ENCODE data around the gene MAPK8IP3. TPM values are rescaled to one million over a fixed set of nuclear protein-coding genes. Genes with fewer than 3 reads are reported as not detected.

MAPK8IP3 gene
- total RNA-seq, 3 donors from 2014 or later, result 41.1 to 82.6 (median 71.6) TPM

GRCh38 chr16:1662543-1662942, 43.5 kb upstream of the MAPK8IP3 start:
- no peaks in the 10 kb centered on the region for H3K9me3 ChIP-seq
- DNase-seq (ENCODE audit: low spot score in 2 of 2), result no peak
- peaks cover 10% of the 10 kb centered on the region for H3K36me3 ChIP-seq
- no peaks in the 10 kb centered on the region for H3K4me1 ChIP-seq
- H3K27ac ChIP-seq, result no peak overlapping the region
- intact Hi-C loops (cut with DNase I; ENCODE audit: low total_unique reads), result no loop called here
- H3K4me3 ChIP-seq, result no peak overlapping the region
- TF ChIP-seq POLR2A (IDR thresholded peaks at IDR 0.05), result no peak
- no peak for TF ChIP-seq POLR2AphosphoS5 (IDR thresholded peaks at IDR 0.05)
- no peak for TF ChIP-seq CTCF (IDR thresholded peaks at IDR 0.05)
- no peaks in the 10 kb centered on the region for H3K27me3 ChIP-seq

GRCh38 chr16:1665829-1666228, 40.2 kb upstream of the MAPK8IP3 start:
- Histone ChIP-seq H3K36me3 (peaks cover 16% of the 10 kb centered on the region), H3K4me1 (no peaks in the 10 kb centered on the region), H3K27me3 (no peaks in the 10 kb centered on the region), H3K4me3 (no peak overlapping the region), H3K9me3 (no peaks in the 10 kb centered on the region), H3K27ac (no peak overlapping the region)
- TF ChIP-seq CTCF (IDR thresholded peaks at IDR 0.05) (no peak), POLR2A (IDR thresholded peaks at IDR 0.05) (no peak), POLR2AphosphoS5 (IDR thresholded peaks at IDR 0.05) (no peak)
- intact Hi-C loops (cut with DNase I; ENCODE audit: low total_unique reads), result loop anchor here (5.0 kb wide), 1 partner anchor 1394 kb away; no protein-coding TSS in a partner anchor
- DNase-seq (ENCODE audit: low spot score in 2 of 2), result no peak

- Histone ChIP-seq H3K9me3 (no peaks in the 10 kb centered on the region), H3K36me3 (peaks cover 18% of the 10 kb centered on the region), H3K27me3 (no peaks in the 10 kb centered on the region), H3K4me1 (no peaks in the 10 kb centered on the region), H3K4me3 (no peak overlapping the region), H3K27ac (no peak overlapping the region)
- intact Hi-C loops (cut with DNase I; ENCODE audit: low total_unique reads), result loop anchor here (5.0 kb wide), 1 partner anchor 1394 kb away; no protein-coding TSS in a partner anchor
- no peak for TF ChIP-seq POLR2AphosphoS5 (IDR thresholded peaks at IDR 0.05)
- TF ChIP-seq POLR2A (IDR thresholded peaks at IDR 0.05), result no peak
- no peak for TF ChIP-seq CTCF (IDR thresholded peaks at IDR 0.05)
- DNase-seq (ENCODE audit: low spot score in 2 of 2), result no peak
These were observed 39.7 kb upstream of the MAPK8IP3 start for GRCh38 chr16:1666316-1666715.

- intact Hi-C loops (cut with DNase I; ENCODE audit: low total_unique reads), result loop anchor here (5.0 kb wide), 1 partner anchor 1395 kb away; no protein-coding TSS in a partner anchor
- no peak for DNase-seq (ENCODE audit: low spot score in 2 of 2)
- H3K36me3 ChIP-seq, result peaks cover 25% of the 10 kb centered on the region
- no peaks in the 10 kb centered on the region for H3K27me3 ChIP-seq
- no peaks in the 10 kb centered on the region for H3K9me3 ChIP-seq
- no peaks in the 10 kb centered on the region for H3K4me1 ChIP-seq
- H3K27ac ChIP-seq, result no peak overlapping the region
- H3K4me3 ChIP-seq, result no peak overlapping the region
- TF ChIP-seq POLR2A (IDR thresholded peaks at IDR 0.05), result no peak
- TF ChIP-seq POLR2AphosphoS5 (IDR thresholded peaks at IDR 0.05), result no peak
- no peak for TF ChIP-seq CTCF (IDR thresholded peaks at IDR 0.05)
These were observed 38.7 kb upstream of the MAPK8IP3 start for GRCh38 chr16:1667271-1667670.

- intact Hi-C loops (cut with DNase I; ENCODE audit: low total_unique reads), result loop anchor here (5.0 kb wide), 1 partner anchor 1396 kb away; no protein-coding TSS in a partner anchor
- DNase-seq (ENCODE audit: low spot score in 2 of 2), result no peak
- no peaks in the 10 kb centered on the region for H3K4me1 ChIP-seq
- no peaks in the 10 kb centered on the region for H3K27me3 ChIP-seq
- H3K4me3 ChIP-seq, result no peak overlapping the region
- peaks cover 23% of the 10 kb centered on the region for H3K36me3 ChIP-seq
- no peaks in the 10 kb centered on the region for H3K9me3 ChIP-seq
- H3K27ac ChIP-seq, result no peak overlapping the region
- TF ChIP-seq POLR2AphosphoS5 (IDR thresholded peaks at IDR 0.05) (no peak), POLR2A (IDR thresholded peaks at IDR 0.05) (no peak), CTCF (IDR thresholded peaks at IDR 0.05) (no peak)
These were observed 38.1 kb upstream of the MAPK8IP3 start for GRCh38 chr16:1667916-1668315.
